ENCODE measurements around the gene RBP5. TPM values are rescaled to one million over a fixed set of nuclear protein-coding genes. Genes with fewer than 3 reads are reported as not detected.

RBP5 gene
- polyA plus RNA-seq, 2 donors, result 0.65 to 2.2 TPM

DNA sequence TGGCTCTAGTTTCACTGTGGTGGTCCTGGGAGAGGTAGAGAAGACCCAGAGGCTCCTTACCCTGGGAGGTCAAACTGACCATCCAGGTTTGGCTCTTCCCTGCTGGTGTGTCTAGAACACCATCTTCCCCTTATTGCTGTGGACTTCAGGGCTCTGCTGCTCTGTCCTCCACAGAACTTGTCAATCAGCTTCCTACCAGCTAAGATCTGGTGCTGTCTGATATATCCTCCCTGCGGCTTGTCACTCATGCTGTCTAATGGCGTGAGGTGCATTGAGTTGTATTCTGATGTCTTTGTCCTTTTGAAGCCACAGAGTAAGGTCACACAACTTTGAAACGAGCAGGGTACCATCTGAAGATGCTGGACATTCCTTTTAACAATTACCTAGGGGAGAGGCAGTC, 12.5 kb downstream of the RBP5 start:
- Histone ChIP-seq H3K27me3 (ENCODE audit: control insufficient read depth in 1 of 2, insufficient read depth in 2 of 2, low read length in 2 of 2) (no peaks in the 10 kb centered on the region), H3K4me3 (ENCODE audit: low read depth in 1 of 2, low read length in 2 of 2) (no peak overlapping the region), H3K9me3 (ENCODE audit: control insufficient read depth in 2 of 2, insufficient read depth in 1 of 2, low read depth in 1 of 2, low read length in 1 of 2) (no peaks in the 10 kb centered on the region), H3K4me1 (ENCODE audit: control insufficient read depth in 2 of 2, insufficient read depth in 2 of 2, low read length in 1 of 2) (peaks cover 0 to 3% of the 10 kb centered on the region in 2 donors), H3K36me3 (ENCODE audit: control insufficient read depth in 2 of 2, insufficient read depth in 2 of 2, low read length in 1 of 2) (peaks cover 0 to 2% of the 10 kb centered on the region in 2 donors), H3K27ac (ENCODE audit: low read depth in 2 of 2, low read length in 1 of 2) (no peak overlapping the region)
- 86% methylated on average over 3 of the region's 3 CpGs for WGBS, 2 donors

DNA sequence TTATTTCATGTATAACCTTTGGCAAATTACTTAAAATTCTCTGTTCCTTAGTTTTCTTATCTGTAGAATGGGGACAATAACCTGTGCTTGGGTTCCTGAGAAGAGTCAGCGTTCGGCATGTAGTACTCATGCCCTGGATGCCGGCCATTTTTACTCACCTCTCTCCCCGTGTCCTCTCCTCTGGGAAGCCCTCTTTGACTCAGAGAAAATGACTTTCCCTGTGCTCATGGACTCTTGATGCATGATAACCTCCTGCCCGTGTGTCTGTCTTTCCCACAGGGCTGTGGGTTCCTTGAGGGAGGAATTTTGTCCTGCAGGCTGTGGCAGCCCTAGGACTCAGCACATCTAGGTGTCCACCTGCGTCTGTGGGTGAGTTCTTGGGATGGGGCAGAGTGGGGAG, 13.8 kb downstream of the RBP5 start:
- H3K9me3 ChIP-seq (ENCODE audit: control insufficient read depth in 2 of 2, insufficient read depth in 1 of 2, low read depth in 1 of 2, low read length in 1 of 2), result no peaks in the 10 kb centered on the region
- 90 to 93% methylated on average over 6 of the region's 6 CpGs for WGBS, 2 donors
- no peaks in the 10 kb centered on the region for H3K27me3 ChIP-seq (ENCODE audit: control insufficient read depth in 1 of 2, insufficient read depth in 2 of 2, low read length in 2 of 2)
- H3K27ac ChIP-seq (ENCODE audit: low read depth in 2 of 2, low read length in 1 of 2), result no peak overlapping the region
- H3K4me3 ChIP-seq (ENCODE audit: low read depth in 1 of 2, low read length in 2 of 2), result no peak overlapping the region
- H3K36me3 ChIP-seq (ENCODE audit: control insufficient read depth in 2 of 2, insufficient read depth in 2 of 2, low read length in 1 of 2), result peaks cover 0 to 2% of the 10 kb centered on the region in 2 donors
- no peaks in the 10 kb centered on the region for H3K4me1 ChIP-seq (ENCODE audit: control insufficient read depth in 2 of 2, insufficient read depth in 2 of 2, low read length in 1 of 2)

DNA sequence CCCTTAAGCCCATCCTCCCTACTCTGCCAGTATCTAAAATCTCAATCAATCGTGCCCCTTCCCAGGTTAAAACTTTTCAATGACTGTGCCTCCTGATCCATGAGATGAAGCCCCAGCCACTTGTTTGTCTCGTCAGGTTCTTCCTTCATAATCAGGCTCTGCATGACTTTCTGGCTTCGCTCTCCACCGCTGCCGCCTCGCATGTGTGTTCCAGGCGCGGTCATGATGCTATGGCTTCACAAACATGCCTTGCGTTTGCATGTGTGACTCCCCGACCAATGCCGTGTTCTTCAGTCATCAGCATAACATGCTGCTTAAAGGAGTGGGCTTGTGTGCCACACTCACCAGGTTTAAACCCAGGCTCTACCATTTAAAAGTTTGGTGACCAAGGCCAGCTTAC, 14.7 kb downstream of the RBP5 start:
- H3K27ac ChIP-seq (ENCODE audit: low read depth in 2 of 2, low read length in 1 of 2), result no peak overlapping the region
- 89% methylated on average over 11 of the region's 11 CpGs for WGBS, 2 donors

DNA sequence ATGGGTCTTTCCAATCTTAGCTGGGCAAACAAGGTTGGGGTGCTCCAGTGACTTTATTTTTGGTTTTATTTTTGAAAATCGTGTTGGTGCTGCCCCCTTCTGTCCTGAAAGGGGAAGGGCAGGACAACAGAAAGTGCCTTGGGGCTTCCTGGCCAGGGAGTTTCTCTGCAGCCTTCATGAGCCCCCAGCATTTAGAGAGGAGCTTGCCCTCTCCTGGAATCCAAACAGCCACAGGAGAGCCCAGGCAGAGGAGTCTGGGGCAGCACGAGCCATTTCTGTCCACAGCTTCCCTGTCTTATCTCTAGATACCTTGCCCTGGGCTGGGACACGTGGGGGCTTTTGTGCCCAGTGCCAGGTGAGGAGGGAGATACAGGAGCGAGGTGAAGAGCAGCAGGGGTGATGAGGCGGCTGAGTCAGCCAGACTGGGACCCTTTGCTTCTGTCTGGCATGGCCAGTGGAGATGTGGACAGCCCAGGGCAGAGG, 15.3 kb downstream of the RBP5 start:
- WGBS, 2 donors, result 33 to 44% methylated on average over 5 of the region's 5 CpGs
- Histone ChIP-seq H3K9me3 (ENCODE audit: control insufficient read depth in 2 of 2, insufficient read depth in 1 of 2, low read depth in 1 of 2, low read length in 1 of 2) (no peaks in the 10 kb centered on the region), H3K4me3 (ENCODE audit: low read depth in 1 of 2, low read length in 2 of 2) (no peak overlapping the region), H3K36me3 (ENCODE audit: control insufficient read depth in 2 of 2, insufficient read depth in 2 of 2, low read length in 1 of 2) (peaks cover 0 to 2% of the 10 kb centered on the region in 2 donors), H3K4me1 (ENCODE audit: control insufficient read depth in 2 of 2, insufficient read depth in 2 of 2, low read length in 1 of 2) (peaks cover 0 to 3% of the 10 kb centered on the region in 2 donors), H3K27me3 (ENCODE audit: control insufficient read depth in 1 of 2, insufficient read depth in 2 of 2, low read length in 2 of 2) (no peaks in the 10 kb centered on the region), H3K27ac (ENCODE audit: low read depth in 2 of 2, low read length in 1 of 2) (no peak overlapping the region)

More for the DNA sequence above, 14.7 kb downstream of the RBP5 start:
- no peak overlapping the region for H3K4me3 ChIP-seq (ENCODE audit: low read depth in 1 of 2, low read length in 2 of 2)
- no peaks in the 10 kb centered on the region for H3K27me3 ChIP-seq (ENCODE audit: control insufficient read depth in 1 of 2, insufficient read depth in 2 of 2, low read length in 2 of 2)
- H3K36me3 ChIP-seq (ENCODE audit: control insufficient read depth in 2 of 2, insufficient read depth in 2 of 2, low read length in 1 of 2), result peaks cover 0 to 2% of the 10 kb centered on the region in 2 donors
- peaks cover 0 to 3% of the 10 kb centered on the region in 2 donors for H3K4me1 ChIP-seq (ENCODE audit: control insufficient read depth in 2 of 2, insufficient read depth in 2 of 2, low read length in 1 of 2)
- H3K9me3 ChIP-seq (ENCODE audit: control insufficient read depth in 2 of 2, insufficient read depth in 1 of 2, low read depth in 1 of 2, low read length in 1 of 2), result no peaks in the 10 kb centered on the region

DNA sequence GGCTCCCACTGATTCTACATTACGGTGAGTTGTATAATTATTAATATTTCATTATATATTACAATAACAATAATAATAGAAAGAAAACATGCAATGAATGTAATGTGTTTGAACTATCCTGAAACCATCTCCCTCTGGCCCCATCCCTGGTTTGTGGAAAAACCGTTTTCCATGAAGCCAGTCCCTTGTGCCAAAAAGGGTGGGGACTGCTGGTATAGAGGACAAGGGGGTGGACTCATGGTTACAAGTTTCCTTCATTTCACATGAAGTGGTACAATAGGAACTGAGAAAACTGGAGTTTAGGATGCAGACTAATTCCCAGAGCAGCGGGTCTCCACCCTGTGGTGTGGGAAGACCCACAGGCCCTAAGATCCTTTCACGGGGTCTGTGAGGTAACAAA, 16.6 kb downstream of the RBP5 start:
- Histone ChIP-seq H3K27me3 (ENCODE audit: control insufficient read depth in 1 of 2, insufficient read depth in 2 of 2, low read length in 2 of 2) (no peaks in the 10 kb centered on the region), H3K4me3 (ENCODE audit: low read depth in 1 of 2, low read length in 2 of 2) (no peak overlapping the region), H3K9me3 (ENCODE audit: control insufficient read depth in 2 of 2, insufficient read depth in 1 of 2, low read depth in 1 of 2, low read length in 1 of 2) (no peaks in the 10 kb centered on the region), H3K27ac (ENCODE audit: low read depth in 2 of 2, low read length in 1 of 2) (peak overlapping the region in 1 of 2 donors; percentile 8), H3K36me3 (ENCODE audit: control insufficient read depth in 2 of 2, insufficient read depth in 2 of 2, low read length in 1 of 2) (peaks cover 0 to 2% of the 10 kb centered on the region in 2 donors), H3K4me1 (ENCODE audit: control insufficient read depth in 2 of 2, insufficient read depth in 2 of 2, low read length in 1 of 2) (peaks cover 0 to 3% of the 10 kb centered on the region in 2 donors)
- WGBS, 2 donors, result 67 to 79% methylated on average over 4 of the region's 4 CpGs

DNA sequence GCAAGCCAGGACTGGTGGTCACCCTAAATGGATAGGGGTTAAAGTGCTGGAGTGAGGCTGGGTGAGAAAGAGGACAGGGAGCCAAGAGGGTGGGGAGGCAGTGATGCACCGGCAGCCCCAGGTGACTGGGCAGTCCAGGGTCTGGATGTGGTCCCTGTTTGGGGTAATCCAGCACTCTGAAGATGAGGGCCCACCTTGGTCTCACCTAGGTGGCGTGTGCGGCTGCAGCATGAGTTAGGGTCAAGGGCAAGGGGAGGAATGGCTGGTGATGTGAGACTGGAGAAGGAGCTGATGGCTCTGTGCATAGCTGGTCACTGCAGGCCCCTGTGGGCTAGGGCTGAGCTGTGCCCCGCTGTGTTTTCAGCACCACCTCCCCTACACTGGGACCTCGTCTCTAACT, 18.0 kb downstream of the RBP5 start:
- 91 to 93% methylated on average over 5 of the region's 5 CpGs for WGBS, 2 donors
- no peak overlapping the region for H3K4me3 ChIP-seq (ENCODE audit: low read depth in 1 of 2, low read length in 2 of 2)
- no peaks in the 10 kb centered on the region for H3K27me3 ChIP-seq (ENCODE audit: control insufficient read depth in 1 of 2, insufficient read depth in 2 of 2, low read length in 2 of 2)
- H3K27ac ChIP-seq (ENCODE audit: low read depth in 2 of 2, low read length in 1 of 2), result no peak overlapping the region
- no peaks in the 10 kb centered on the region for H3K9me3 ChIP-seq (ENCODE audit: control insufficient read depth in 2 of 2, insufficient read depth in 1 of 2, low read depth in 1 of 2, low read length in 1 of 2)
- no peaks in the 10 kb centered on the region for H3K36me3 ChIP-seq (ENCODE audit: control insufficient read depth in 2 of 2, insufficient read depth in 2 of 2, low read length in 1 of 2)
- H3K4me1 ChIP-seq (ENCODE audit: control insufficient read depth in 2 of 2, insufficient read depth in 2 of 2, low read length in 1 of 2), result peaks cover 0 to 3% of the 10 kb centered on the region in 2 donors

DNA sequence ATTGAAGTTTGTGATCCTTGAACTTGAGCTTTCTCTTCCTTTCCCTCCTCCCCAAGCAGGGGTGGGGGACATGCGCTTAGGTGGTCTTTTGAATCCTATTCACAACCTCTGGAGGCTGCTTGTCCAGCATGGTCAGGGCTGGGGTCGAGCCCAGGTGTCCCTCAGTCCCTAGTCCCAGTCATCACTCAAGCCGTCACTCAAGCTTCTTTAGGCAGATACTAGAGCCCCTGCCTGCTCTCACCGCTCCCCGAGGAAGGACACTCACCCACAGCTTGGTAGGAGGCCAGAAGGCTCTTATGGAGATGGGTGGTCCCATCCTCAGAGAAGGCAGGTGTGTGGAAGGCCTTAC, 19.1 kb downstream of the RBP5 start:
- no peak overlapping the region for H3K4me3 ChIP-seq (ENCODE audit: low read depth in 1 of 2, low read length in 2 of 2)
- 57 to 63% methylated on average over 5 of the region's 5 CpGs for WGBS, 2 donors
- no peaks in the 10 kb centered on the region for H3K9me3 ChIP-seq (ENCODE audit: control insufficient read depth in 2 of 2, insufficient read depth in 1 of 2, low read depth in 1 of 2, low read length in 1 of 2)

DNA sequence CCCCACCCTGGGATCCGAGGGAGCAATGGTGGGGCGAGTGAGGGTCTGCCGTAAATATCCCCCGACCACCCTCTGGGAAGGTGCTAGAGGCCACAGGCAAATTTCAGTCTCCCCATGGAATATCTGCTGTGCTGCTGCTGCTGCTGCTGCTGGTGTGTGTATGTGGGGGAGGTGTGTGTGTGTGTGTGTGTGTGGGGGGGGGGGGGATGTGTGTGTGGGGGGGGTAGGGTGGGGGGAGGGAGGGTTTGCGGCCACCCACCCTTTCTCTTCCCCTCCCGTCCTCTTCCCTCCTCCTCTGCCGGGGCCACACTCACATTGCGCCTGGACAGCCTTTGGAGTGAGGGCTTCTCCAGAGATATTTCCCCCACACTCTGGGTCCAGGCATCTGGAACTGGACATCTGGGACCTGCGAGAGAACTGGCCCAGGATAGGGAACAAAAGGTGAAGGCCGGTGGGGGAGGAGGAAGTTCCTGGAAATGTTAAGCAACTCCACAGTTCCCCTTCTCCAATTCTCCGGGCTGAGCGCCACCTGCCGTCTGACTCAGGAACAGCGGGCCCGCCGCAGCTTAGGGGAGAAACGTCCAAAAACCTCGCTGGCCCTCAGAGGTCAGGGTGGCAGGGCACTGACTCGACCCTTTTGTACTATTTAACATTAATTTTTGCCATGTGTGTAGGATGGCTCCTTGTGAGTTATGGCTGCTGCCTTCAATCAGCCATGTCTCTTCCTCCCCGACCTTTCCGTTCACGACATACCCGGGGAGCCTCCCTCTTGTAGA, 19.7 kb downstream of the RBP5 start, which contains the start of gene C1RL:
Gene C1RL, minus strand, starts transcription at position 419 of the 776 bp plus-strand sequence. Its CDS starts 34 bp downstream, at position 385.
- Histone ChIP-seq H3K27me3 (ENCODE audit: control insufficient read depth in 1 of 2, insufficient read depth in 2 of 2, low read length in 2 of 2) (no peaks in the 10 kb centered on the region), H3K27ac (ENCODE audit: low read depth in 2 of 2, low read length in 1 of 2) (peak within 1 kb of the TSS; percentile 87 to 97), H3K9me3 (ENCODE audit: control insufficient read depth in 2 of 2, insufficient read depth in 1 of 2, low read depth in 1 of 2, low read length in 1 of 2) (no peaks in the 10 kb centered on the region), H3K4me1 (ENCODE audit: control insufficient read depth in 2 of 2, insufficient read depth in 2 of 2, low read length in 1 of 2) (peaks cover 0 to 3% of the 10 kb centered on the region in 2 donors), H3K4me3 (ENCODE audit: low read depth in 1 of 2, low read length in 2 of 2) (peak within 1 kb of the TSS; percentile 66 to 80), H3K36me3 (ENCODE audit: control insufficient read depth in 2 of 2, insufficient read depth in 2 of 2, low read length in 1 of 2) (peaks cover 0 to 5% of the 10 kb centered on the region in 2 donors)
- 12 to 13% methylated on average over 22 of the region's 23 CpGs for WGBS, 2 donors

More for the DNA sequence above, 19.1 kb downstream of the RBP5 start:
- Histone ChIP-seq H3K36me3 (ENCODE audit: control insufficient read depth in 2 of 2, insufficient read depth in 2 of 2, low read length in 1 of 2) (peaks cover 0 to under 1% of the 10 kb centered on the region in 2 donors), H3K27ac (ENCODE audit: low read depth in 2 of 2, low read length in 1 of 2) (peak overlapping the region in 1 of 2 donors; percentile 97), H3K4me1 (ENCODE audit: control insufficient read depth in 2 of 2, insufficient read depth in 2 of 2, low read length in 1 of 2) (peaks cover 0 to 3% of the 10 kb centered on the region in 2 donors), H3K27me3 (ENCODE audit: control insufficient read depth in 1 of 2, insufficient read depth in 2 of 2, low read length in 2 of 2) (no peaks in the 10 kb centered on the region)

DNA sequence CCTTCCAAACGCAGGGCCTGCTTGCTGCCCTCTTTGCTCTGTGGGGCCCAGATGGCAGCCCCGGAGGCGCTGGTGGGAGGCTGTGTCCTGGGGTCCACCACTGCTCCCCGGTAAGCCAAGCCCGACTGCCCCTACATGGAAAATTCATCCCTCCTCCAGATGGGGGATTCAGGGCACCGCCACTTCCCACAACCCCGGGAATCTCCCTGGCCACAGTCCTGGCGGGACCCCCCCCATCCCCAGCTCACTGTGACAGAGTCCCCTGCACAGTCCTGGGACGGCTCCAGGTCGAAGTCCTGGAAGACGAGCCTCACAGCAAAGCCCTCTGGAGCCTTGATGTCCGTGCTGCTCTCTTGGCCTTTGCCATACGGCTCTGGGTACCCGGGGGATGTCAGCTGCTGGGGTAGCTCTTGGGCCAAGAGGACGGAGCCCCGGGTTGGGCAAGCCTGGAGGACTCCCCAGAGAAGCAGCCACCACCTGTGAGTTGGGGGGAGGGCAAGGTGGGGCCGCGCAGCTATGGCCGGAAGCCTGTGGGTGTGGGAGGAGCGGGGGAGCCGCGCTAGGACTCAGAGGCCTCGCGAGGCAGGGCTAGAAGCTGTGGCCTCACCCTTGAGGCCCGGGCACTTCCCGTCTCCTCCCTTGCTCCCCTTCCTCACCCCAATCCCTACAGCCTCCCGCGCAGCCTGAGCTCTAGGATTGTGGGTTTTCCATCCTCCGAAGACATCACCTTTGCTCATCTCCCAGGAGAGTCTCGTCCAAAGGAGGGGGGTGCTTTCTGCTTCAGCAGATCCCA, 20.5 kb downstream of the RBP5 start:
- Histone ChIP-seq H3K9me3 (ENCODE audit: control insufficient read depth in 2 of 2, insufficient read depth in 1 of 2, low read depth in 1 of 2, low read length in 1 of 2) (no peaks in the 10 kb centered on the region), H3K4me3 (ENCODE audit: low read depth in 1 of 2, low read length in 2 of 2) (peak overlapping the region; percentile 56 to 80), H3K4me1 (ENCODE audit: control insufficient read depth in 2 of 2, insufficient read depth in 2 of 2, low read length in 1 of 2) (peaks cover 0 to 3% of the 10 kb centered on the region in 2 donors), H3K27me3 (ENCODE audit: control insufficient read depth in 1 of 2, insufficient read depth in 2 of 2, low read length in 2 of 2) (no peaks in the 10 kb centered on the region), H3K27ac (ENCODE audit: low read depth in 2 of 2, low read length in 1 of 2) (peak overlapping the region; percentile 87 to 97), H3K36me3 (ENCODE audit: control insufficient read depth in 2 of 2, insufficient read depth in 2 of 2, low read length in 1 of 2) (peaks cover 0 to 5% of the 10 kb centered on the region in 2 donors)
- WGBS, 2 donors, result 3 to 4% methylated on average over 24 to 30 of the region's 30 CpGs
